ENCODE results near the gene XIRP2.

Gene XIRP2

GRCh38 chr2:166961933-166962332 lies 73.7 kb downstream of the XIRP2 start:
- H3K27me3 ChIP-seq (replicated peaks) = no peaks in the 10 kb centered on the region
- TF ChIP-seq CTCF (IDR thresholded peaks at IDR 0.05; ENCODE audit: low read depth, low read length, missing control alignments) = no peak
- in situ Hi-C loops (cut with HindIII; ENCODE audit: low pct_ligation_motif_present, low sequenced_read_pairs) = no loop called here
- no peak for DNase-seq
- H3K27ac ChIP-seq = no peak overlapping the region
- H3K36me3 ChIP-seq (replicated peaks) = no peaks in the 10 kb centered on the region
- no peak overlapping the region for H3K4me3 ChIP-seq (ENCODE audit: low read depth, low read length)

- Histone ChIP-seq H3K27ac (no peak overlapping the region), H3K4me3 (ENCODE audit: low read depth, low read length) (no peak overlapping the region), H3K36me3 (replicated peaks) (no peaks in the 10 kb centered on the region), H3K27me3 (replicated peaks) (no peaks in the 10 kb centered on the region)
- DNase-seq = no peak
- TF ChIP-seq CTCF (IDR thresholded peaks at IDR 0.05; ENCODE audit: low read depth, low read length, missing control alignments) = no peak
- in situ Hi-C loops (cut with HindIII; ENCODE audit: low pct_ligation_motif_present, low sequenced_read_pairs) = no loop called here
Measured at GRCh38 chr2:166969486-166969885, 81.2 kb downstream of the XIRP2 start.

GRCh38 chr2:166972002-166972401 lies 83.7 kb downstream of the XIRP2 start:
- H3K36me3 ChIP-seq (replicated peaks) = no peaks in the 10 kb centered on the region
- DNase-seq = no peak
- no peak overlapping the region for H3K4me3 ChIP-seq (ENCODE audit: low read depth, low read length)
- in situ Hi-C loops (cut with HindIII; ENCODE audit: low pct_ligation_motif_present, low sequenced_read_pairs) = no loop called here
- no peaks in the 10 kb centered on the region for H3K27me3 ChIP-seq (replicated peaks)
- TF ChIP-seq CTCF (IDR thresholded peaks at IDR 0.05; ENCODE audit: low read depth, low read length, missing control alignments) = no peak
- no peak overlapping the region for H3K27ac ChIP-seq

GRCh38 chr2:166972418-166972817 lies 84.1 kb downstream of the XIRP2 start:
- no peak for TF ChIP-seq CTCF (IDR thresholded peaks at IDR 0.05; ENCODE audit: low read depth, low read length, missing control alignments)
- no peak overlapping the region for H3K4me3 ChIP-seq (ENCODE audit: low read depth, low read length)
- no peaks in the 10 kb centered on the region for H3K27me3 ChIP-seq (replicated peaks)
- in situ Hi-C loops (cut with HindIII; ENCODE audit: low pct_ligation_motif_present, low sequenced_read_pairs) = no loop called here
- no peak for DNase-seq
- H3K36me3 ChIP-seq (replicated peaks) = no peaks in the 10 kb centered on the region
- no peak overlapping the region for H3K27ac ChIP-seq

GRCh38 chr2:166984188-166984587 lies 95.9 kb downstream of the XIRP2 start:
- no peak for DNase-seq
- Histone ChIP-seq H3K36me3 (replicated peaks) (no peaks in the 10 kb centered on the region), H3K27ac (no peak overlapping the region), H3K27me3 (replicated peaks) (no peaks in the 10 kb centered on the region), H3K4me3 (ENCODE audit: low read depth, low read length) (no peak overlapping the region)
- in situ Hi-C loops (cut with HindIII; ENCODE audit: low pct_ligation_motif_present, low sequenced_read_pairs) = no loop called here
- TF ChIP-seq CTCF (IDR thresholded peaks at IDR 0.05; ENCODE audit: low read depth, low read length, missing control alignments) = no peak

- in situ Hi-C loops (cut with HindIII; ENCODE audit: low pct_ligation_motif_present, low sequenced_read_pairs) = no loop called here
- Histone ChIP-seq H3K27me3 (replicated peaks) (no peaks in the 10 kb centered on the region), H3K36me3 (replicated peaks) (no peaks in the 10 kb centered on the region), H3K4me3 (ENCODE audit: low read depth, low read length) (no peak overlapping the region), H3K27ac (no peak overlapping the region)
- no peak for TF ChIP-seq CTCF (IDR thresholded peaks at IDR 0.05; ENCODE audit: low read depth, low read length, missing control alignments)
- DNase-seq = no peak
Measured at GRCh38 chr2:166984797-166985196, 96.5 kb downstream of the XIRP2 start.

Data from brain microvascular endothelial cell (primary cell).